NCI-H345 treated with DMSO at 0.1 percent for 48 hours (cell line): Measurements from ENCODE around the gene FOXJ3.

Experiments used
- DNase-seq: peaks from one replicate; lab custom pipeline; 2025; ENCODE audit not compliant: unreplicated experiment; lab: John Stamatoyannopoulos, UW

FOXJ3 gene

DNA sequence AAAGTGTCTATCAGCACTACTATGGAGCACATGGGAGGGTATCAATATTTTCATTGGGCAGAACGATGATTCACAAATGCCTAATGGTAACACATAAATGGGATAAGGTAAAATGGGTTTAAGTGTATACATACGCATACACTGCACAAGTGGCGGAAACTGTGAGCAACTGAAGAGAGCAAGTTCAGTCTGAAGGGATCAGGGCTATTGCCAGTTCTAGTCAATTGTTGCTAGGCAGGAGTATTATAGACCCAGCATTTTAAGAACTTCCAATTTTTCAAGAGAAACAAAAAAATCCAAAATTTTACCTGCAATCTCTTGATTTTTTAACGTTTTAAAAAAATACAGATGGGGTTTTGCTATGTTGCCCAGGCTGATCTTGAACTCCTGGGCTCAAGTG is 23.1 kb downstream of the FOXJ3 start:
- DNase-seq, result no peak

DNA sequence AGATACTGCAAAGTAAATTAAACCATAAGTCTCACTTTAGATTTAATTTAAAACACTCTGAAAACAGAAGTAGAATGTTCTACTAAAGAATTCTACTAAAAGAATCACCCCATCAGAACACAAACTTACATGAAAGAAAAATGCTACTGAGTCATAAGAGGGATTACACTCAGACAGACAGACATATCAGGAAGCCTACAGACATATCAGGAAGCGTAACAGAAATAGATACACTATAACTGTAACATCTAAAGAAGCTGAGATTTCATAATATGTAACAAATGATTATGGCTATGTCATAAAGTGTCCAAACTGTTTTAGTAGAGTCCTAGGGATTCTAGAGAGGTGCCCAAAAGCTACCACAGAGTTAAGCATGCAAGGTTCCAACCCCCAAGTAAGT is 23.9 kb downstream of the FOXJ3 start:
- DNase-seq, result no peak

DNA sequence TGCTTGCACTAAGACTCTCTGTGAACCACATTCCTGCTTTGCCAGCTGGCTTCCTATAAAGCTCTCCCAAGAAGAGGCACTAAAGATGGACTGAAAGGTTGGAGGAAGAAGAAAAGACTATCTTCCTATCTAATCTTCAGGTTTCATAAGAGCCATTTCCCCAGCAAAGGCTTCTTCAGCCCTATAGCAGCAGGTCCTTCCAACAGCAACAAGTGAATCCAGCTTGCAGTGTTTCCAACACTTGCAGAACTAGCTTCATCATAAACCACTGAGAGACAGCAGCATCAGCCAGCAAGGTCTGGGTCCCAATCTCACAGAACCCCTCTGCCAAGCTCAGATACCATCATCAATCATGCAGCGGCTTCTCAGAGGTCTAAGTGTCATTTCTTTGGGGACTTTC is 28.1 kb downstream of the FOXJ3 start:
- DNase-seq, result no peak

DNA sequence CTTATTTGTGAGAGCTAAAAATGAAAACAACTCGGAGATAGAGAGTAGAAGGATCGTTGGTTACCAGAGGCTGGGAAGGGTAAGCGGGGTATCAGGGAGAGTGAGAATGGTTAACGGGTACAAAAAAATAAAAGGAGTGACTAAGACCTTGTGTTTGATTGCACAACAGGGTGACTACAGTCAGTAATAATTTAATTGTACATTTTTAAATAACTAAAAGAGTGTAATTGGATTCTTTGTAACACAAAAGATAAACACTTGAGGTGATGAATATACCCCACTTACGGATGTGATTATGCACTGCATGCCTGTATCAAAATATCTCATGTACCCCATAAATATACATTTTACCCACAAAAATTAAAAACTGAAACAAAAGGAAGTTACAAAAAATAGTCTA is 29.4 kb downstream of the FOXJ3 start:
- no peak for DNase-seq

DNA sequence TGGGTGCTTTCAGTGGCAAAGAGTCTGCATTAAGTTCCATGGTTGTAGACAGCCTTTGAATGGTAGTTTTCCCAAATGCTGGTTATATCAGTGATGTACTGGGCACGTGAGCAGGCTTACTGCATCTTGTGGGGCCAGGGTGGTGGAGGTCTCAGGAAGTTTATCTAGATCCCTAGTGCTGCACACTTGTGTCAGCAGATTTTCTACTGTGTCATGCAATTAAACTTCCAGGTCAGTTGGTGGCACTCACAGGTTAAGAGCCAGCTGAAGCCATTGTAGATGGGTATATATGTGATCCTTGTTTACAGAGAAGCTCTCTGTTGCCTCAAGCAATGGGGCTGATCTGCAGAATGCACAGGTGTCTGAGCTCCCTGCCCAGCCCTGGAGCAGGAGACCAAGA is 33.0 kb downstream of the FOXJ3 start:
- DNase-seq, result no peak

DNA sequence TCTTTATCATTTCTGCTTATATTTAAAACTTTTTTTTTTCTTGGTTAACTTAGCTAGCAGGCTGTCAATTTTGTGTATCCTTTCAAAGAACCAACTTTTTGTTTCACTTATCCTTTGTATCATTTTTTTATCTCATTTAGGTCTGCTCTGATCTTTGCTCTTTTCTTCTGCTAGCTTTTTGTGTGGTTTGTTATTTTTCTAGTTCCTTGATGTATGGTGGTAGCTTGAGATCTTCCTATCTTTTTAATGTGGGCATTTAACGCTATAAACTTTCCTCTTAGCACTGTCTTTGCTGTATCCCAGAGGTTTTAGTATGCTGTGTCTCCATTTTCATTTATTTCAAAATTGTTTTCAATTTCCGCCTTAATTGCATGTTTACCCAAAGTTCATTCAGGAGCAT is 36.5 kb downstream of the FOXJ3 start:
- DNase-seq, result no peak

DNA sequence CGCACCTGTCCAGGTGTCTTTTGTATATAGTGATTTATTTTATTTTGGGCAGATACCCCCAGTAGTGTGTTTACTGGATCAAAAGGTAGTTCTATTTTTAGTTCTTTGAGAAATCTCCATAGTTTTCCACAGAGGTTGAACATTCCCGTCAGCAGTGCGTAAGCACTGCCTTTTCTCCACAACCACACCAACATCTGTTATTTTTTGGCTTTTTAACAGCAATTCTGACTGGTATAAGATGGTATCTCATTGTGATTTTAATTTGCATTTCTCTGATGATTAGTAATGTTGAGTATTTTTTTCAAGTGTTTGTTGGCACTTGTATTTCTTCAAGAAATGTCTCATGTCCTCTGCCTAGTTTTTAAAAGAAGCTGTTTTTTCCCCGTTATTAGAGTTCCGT is 39.2 kb downstream of the FOXJ3 start:
- no peak for DNase-seq

DNA sequence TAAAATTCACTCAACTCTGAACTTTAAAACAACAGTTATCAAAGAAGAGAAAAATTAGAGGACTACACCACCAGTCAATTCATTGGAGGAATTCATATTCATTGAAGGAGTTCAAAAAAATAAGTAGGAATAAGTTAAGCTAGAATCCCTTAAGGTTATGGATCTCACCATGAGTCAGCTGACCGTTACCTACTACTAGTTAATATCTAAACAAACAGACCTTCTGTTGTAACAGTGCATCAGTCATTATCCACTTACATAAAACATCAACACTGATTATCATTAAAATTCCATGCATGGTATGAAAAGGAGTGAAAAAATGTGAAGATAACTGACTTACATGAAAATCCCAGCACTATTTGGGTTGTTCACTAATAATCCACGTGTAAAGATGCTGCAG is 44.9 kb downstream of the FOXJ3 start:
- DNase-seq, result no peak

DNA sequence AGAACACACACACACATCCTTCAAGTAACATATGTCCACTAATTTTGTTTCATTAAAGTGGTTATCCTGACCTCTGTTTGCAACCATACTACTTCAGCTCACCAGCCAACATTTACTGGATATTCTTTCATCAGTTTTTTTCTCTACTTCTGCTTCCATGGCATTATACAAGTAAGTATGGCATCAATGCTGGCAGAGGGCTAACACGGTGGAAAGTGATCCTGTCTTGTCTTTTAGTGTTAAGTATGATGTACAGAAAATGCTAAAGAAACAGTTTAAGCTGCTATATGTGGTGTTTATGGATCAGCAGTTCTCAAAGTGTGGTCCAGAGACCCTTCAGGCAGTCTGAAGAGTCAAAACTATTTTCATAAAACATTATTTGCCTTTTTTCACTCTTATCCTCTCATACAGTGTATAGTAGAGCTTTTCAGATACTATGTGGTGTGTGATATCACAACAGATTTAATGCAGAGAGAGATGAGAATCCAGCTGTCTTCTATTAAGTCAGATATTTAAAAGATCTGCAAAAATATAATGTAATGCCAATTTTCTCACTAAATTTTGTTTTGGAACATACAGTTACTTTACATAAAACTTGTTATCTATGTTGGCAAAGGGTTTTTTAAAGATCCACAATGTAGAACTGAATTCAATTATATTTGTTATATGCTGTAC is 46.6 kb downstream of the FOXJ3 start:
- no peak for DNase-seq

DNA sequence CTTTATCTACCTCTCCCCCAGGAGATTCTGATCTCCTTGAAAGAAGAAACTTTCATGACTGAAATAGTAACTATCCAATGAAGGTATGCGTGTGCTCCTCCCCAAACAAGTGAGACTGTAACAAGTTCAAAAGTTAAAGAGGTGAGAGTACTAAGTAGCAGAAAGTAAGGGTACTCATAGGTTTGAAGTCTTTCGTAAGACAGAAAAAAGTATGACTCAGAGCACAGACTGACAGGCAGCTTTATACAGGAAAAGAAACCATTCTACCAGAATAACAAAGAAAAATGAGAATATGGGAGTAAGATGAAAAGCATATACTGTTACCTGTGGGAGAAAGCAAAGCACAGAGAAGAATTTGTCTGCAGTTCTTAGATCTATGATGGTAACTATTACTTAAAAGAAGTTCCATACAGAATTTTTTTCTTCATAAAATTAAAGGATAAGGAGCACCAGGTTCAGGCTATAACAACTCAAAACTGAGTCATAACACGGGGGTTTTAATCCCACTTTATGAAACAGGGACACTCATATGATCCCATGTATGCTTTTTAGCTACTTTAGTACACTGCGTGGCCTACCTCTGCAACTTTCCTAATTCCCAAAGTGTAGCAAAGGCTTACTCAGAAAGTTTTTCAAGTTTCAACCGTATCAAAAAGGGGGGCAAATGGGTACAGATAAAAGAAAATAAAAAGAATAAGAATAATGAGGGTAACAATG is 52.0 kb downstream of the FOXJ3 start:
- no peak for DNase-seq

DNA sequence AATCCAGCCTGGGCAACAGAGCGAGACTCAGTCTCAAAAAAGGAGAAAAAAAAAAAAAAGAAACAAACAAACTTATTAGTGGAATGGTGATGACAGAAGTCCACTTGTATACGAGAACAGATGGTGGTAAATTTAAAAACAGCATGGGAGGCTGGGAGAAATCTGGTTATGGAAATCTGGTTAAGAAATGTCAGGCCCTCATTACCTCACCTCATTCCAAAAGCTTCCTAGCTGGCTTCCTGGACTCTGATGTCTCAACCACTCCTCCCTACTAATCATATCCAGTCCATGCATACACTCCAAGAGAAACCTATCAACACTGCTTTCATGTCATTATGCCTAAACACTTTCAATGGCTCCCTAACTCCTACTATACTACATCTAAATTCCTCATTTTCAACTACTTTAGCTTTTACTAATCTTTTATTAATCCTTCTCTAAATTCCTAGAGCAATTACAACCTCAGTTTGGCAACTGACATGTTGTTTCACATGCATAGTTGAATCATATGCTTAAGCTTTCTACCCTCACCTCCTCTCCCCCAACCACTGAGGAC is 52.9 kb downstream of the FOXJ3 start:
- DNase-seq, result no peak

DNA sequence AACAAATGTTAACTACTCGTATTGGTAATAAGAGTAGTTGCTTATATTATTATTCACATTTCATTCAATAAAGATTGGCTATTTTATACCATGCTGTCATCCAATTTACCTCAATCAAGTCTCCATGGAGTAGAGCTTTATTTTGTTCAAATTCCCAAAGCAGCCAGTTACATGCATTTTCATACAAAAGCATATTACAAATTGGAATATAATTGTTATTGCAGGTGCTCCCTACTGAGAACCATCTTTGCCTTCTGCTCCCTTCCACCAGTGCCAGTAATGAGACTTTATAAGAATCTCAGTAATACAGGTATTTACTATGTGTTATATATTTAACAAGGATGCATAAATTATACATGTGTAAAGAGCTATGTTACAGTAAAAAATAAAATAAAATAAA is 54.2 kb downstream of the FOXJ3 start:
- no peak for DNase-seq

DNA sequence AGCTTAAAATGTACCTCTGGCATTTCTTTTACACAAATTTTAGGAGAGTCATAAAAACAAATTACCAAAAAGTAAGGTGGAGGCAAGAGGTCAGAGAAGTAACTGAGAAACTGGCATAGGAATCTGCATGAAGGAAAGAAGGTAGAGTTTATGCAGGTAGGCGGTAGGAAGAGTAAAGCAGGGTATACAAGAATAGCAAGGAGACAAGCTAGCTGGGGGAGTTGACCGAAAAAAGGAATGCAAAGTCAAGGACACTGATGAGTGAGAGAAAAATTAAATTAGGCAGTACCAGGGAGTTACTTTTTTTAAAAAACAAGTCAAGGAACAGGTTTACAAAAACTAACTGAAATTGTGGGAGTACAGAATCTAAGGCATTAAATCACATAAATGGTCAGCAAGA is 56.0 kb downstream of the FOXJ3 start:
- DNase-seq, result no peak

DNA sequence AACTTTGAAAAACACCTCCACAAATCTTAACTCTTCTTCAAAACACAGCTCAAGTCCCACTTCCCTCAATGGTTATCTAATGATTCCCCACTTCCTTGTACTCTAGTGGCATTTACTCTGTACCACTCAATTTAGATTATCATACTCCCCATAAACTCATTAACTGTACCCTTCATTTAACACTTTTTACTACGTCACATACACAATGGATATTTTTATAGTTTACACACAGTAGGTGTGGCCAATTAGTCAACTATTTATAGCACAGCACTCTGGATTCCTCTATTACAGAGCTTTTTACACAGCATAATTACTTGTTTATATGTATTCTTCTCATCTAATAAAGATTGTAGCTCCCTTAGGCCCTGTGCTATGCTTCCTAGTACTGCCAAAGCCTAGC is 62.1 kb downstream of the FOXJ3 start:
- DNase-seq, result no peak

DNA sequence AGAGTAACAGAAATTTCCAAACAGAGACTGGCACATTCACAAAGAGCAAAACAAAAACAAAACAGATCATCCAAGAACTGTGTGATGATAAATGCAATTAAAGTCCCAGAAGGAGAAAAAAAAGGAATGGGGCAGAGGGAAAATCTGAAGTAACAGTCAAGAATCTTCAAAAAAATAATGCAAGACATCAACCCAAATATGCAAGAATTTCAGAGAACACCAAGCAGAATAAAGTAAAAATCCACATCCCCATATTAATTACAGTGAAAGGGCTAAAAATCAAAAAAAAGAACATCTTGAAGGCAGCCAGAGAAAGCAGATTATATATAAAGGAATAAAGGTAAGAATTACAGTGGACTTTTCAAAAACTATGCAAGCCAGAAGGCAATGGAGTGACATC is 67.1 kb downstream of the FOXJ3 start:
- DNase-seq, result no peak

DNA sequence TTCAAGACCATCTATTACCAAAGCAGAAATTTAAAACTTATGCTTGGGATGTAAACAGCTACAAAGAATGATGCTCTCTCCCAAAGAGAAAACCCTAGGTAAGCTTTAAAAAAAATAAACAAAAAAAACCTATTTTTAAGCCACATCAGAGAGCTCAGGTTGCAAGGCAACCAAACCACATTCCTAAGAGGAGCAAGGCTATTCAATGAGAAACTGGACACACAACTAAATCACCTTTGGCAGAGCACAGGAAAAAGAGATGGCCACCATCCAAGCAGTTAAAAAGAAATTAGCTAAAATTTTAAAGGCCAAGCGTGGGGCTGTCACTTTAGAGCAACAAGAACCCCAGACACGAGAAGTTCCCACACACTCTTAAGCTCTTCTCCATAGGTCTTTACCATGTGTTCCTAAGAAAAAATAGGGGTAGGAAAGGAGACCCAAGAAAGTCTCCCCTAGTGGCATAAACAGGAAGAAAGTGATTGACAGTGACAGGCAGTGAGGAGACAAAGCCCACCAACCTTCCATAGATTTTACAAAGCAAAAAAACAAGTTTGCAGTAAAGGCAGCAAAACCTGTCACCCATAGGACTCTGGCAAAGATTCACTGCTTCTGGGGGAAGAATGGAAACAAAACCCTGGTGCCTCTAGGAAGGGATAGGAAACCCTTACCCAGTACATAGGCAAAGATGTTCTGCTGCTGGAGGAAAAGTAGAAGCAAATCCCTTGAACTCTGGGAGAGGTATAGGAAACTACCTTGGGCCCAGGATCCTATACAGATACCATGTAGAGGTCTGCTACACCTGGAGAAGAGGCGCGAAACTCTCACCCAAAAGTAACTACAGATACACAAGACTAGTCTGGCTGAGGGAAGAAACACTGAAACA is 68.5 kb downstream of the FOXJ3 start:
- no peak for DNase-seq

DNA sequence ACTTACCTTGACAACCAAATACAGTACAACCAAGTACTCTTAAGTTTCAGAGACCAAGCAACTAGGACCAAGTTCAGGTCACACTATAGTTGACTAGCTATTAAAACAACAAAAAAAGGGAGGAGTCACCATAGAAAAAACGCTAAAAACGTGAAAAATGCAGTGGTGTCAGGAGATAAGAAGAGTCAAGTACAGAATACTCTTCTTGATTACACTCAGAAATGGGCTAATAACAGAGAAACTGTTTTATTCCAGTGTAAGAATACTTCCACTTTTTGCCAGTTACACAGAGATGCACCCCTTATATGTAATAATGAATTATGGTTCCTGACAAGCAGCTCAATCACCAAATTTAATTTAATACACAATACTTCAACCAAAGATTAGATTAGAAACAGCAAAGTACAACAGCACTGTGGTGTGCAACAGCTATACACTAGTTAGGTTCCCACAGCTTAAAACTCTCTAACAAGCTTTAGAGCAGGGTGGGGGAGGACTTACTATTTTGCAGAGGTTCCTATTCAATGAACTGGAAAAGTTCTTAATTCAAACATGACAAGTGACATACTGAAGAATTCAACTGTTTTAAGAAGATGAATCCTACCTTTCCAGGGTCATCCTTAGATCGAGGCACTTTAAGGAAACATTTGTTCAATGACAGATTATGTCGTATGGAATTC is 70.4 kb downstream of the FOXJ3 start:
- no peak for DNase-seq

DNA sequence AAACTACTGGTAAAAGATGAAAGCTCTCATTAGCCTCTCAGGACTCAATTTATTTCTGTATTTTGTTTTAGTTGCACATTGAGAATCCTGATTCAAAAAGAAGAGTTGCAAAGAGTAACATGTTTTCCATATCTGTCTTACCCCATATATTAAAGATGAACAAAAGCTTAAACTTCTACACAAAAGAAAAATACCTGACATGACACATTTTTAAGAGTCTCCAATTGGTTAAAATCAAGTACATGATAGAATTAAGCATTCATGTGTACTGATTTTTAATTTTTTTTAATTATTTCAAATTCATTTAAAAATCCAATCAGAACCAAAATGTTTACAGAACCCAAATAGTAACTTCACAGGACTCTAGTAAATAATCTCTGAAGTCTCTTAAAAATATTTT is 72.0 kb downstream of the FOXJ3 start:
- DNase-seq, result no peak

DNA sequence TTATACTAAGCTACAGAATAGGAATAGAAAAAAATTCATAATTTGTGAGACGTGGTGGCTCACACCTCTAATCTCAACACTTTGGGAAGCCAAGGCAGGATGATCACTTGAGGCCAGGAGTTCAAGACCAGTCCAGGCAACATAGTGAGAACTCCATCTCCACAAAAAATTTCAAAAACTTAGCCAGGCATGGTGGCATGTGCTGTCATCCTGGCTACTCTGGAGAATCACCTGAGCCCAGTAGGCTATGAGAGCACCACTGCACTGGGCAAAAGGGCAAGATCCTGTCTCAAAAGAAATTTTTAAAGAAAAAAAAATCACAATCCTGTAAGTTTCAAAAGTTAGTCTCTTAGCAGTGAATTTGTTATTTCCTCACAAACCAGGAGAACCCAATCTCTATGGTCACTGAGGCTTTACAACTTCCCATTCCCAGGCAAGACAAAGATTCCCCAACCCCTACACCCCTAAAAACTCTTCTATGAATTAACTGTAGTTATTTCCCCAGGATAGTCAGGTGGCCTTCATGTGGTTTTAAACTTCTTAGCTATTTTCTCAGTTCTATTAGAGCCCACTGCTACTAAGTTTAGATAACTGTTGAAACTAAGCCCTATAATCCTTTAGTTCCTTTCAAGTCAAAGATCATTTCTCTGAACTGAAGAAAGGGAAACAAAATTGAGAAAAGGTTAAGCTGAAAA is 74.5 kb downstream of the FOXJ3 start:
- DNase-seq, result no peak

DNA sequence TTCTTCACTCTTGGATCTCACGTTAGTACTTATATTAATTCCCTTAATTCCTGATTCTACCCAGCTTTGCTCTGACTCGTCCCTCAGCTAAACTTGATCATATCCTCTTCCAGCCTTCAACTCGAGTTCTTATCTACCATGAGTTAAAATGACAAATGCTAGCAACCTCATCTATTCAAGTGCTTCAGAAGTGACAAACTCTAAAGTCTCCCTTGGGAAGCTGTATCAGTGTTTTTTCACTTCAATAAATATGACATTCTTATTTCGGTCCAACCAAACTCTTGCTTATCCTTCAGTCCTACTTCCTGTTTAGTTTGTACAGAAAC is 75.3 kb downstream of the FOXJ3 start:
- no peak for DNase-seq
